Testis (tissue), 2 donors: ENCODE results near the gene HERC4.
"Not testable (repeated sequence)": the region's sequence is repeated elsewhere in the genome, so short reads cannot be mapped to it uniquely, and the experiment has no call there.

Source experiments
- POLR2A ChIP-seq: fragments of 450-650 bp; IDR thresholded peaks from one replicate; pipeline ENCODE4 v1.6.1; 2017; ENCODE audit warnings: antibody characterized with exemption, mild to moderate bottlenecking, moderate library complexity
- TF ChIP-seq, protein P1 (sequence below), 3 experiments: fragments of 450-650 bp in 2 of 3; fragments of 200-600 bp in 1 of 3; sonication (generic) in 1 of 3; IDR thresholded peaks; one replicate each; pipeline ENCODE4 v1.5.1; 2016 to 2019; ENCODE audit warnings: antibody characterized with exemption in 3 of 3, mild to moderate bottlenecking in 2 of 3, moderate library complexity in 1 of 3

DNA sequence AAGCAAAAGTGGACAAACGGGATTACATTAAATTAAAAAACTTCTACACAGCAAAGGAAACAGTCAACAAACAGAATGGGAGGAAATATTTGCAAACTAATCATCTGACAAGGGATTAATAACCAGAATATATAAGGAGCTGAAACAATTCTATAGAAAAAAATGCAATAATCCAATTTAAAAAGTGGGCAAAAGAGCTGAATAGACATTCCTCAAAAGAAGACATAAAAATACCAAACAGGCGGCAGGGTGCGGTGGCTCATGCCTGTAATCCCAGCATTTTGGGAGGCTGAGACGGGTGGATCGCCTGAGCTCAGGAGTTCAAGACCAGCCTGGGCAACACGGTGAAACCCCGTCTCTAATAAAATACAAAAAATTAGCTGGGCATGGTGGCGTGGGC lies 92.5 kb downstream of the HERC4 start:
- TF ChIP-seq, protein P1, sequence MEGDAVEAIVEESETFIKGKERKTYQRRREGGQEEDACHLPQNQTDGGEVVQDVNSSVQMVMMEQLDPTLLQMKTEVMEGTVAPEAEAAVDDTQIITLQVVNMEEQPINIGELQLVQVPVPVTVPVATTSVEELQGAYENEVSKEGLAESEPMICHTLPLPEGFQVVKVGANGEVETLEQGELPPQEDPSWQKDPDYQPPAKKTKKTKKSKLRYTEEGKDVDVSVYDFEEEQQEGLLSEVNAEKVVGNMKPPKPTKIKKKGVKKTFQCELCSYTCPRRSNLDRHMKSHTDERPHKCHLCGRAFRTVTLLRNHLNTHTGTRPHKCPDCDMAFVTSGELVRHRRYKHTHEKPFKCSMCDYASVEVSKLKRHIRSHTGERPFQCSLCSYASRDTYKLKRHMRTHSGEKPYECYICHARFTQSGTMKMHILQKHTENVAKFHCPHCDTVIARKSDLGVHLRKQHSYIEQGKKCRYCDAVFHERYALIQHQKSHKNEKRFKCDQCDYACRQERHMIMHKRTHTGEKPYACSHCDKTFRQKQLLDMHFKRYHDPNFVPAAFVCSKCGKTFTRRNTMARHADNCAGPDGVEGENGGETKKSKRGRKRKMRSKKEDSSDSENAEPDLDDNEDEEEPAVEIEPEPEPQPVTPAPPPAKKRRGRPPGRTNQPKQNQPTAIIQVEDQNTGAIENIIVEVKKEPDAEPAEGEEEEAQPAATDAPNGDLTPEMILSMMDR (IDR thresholded peaks at IDR 0.05) = not testable (repeated sequence)
- TF ChIP-seq POLR2A = not testable (repeated sequence)
